Gastroesophageal sphincter (tissue), 4 donors: ENCODE results near the gene STRA8. TPM values are rescaled to one million over a fixed set of nuclear protein-coding genes. Genes with fewer than 3 reads are reported as not detected.

Experiments used
- ATAC-seq: fragments of 150-250 bp; one replicate; pipeline ENCODE4 v1.9.1; 2016; ENCODE audit warnings: mild to moderate bottlenecking, moderate library complexity
- H3K27ac ChIP-seq, 4 donors: fragments of 200-600 bp; sonication (generic) in 3 of 4; 1 replicate in 3 of 4; 2 replicates in 1 of 4; pipeline ENCODE4 v1.5.1; 2016 to 2019
- H3K27me3 ChIP-seq: fragments of 200-600 bp; sonication (generic); one replicate; pipeline ENCODE4 v1.5.1; 2019
- H3K36me3 ChIP-seq, 2 donors: fragments of 200-600 bp; sonication (generic); one replicate each; pipeline ENCODE4 v1.5.1; 2019; ENCODE audit warnings: control low read depth in 1 of 2
- H3K4me1 ChIP-seq, 3 donors: fragments of 200-600 bp; sonication (generic); 1 replicate in 2 of 3; 2 replicates in 1 of 3; pipeline ENCODE4 v1.5.1; 2016 to 2019; ENCODE audit warnings: control low read depth in 2 of 3
- H3K4me3 ChIP-seq, 2 donors: fragments of 200-600 bp; sonication (generic); one replicate each; pipeline ENCODE4 v1.5.1; 2019; ENCODE audit warnings: mild to moderate bottlenecking in 1 of 2, moderate library complexity in 1 of 2
- H3K9me3 ChIP-seq, 3 donors: fragments of 200-600 bp; sonication (generic); one replicate each; pipeline ENCODE4 v1.5.1; 2017 to 2019; ENCODE audit warnings: control low read depth in 2 of 3
- CTCF ChIP-seq, 4 experiments: fragments of 200-600 bp in 2 of 4; fragments of 450-650 bp in 2 of 4; sonication (generic) in 1 of 4; IDR thresholded peaks; one replicate each; pipeline ENCODE4 v1.5.1; 2017 to 2019; ENCODE audit warnings: antibody characterized with exemption in 4 of 4, mild to moderate bottlenecking in 2 of 4, moderate library complexity in 2 of 4
- EP300 ChIP-seq: sonication (generic); formaldehyde crosslinking; IDR thresholded peaks from one replicate; pipeline ENCODE4 v1.6.1; 2017; ENCODE audit warnings: antibody characterized with exemption, mild to moderate bottlenecking
- POLR2A ChIP-seq, 2 donors: fragments of 450-650 bp; IDR thresholded peaks; one replicate each; pipeline ENCODE4 v1.6.1; 2017; ENCODE audit warnings: antibody characterized with exemption in 2 of 2, mild to moderate bottlenecking in 2 of 2, moderate library complexity in 1 of 2
- POLR2AphosphoS5 ChIP-seq: sonication (generic); formaldehyde crosslinking; IDR thresholded peaks from one replicate; pipeline ENCODE4 v1.6.1; 2017; ENCODE audit warnings: antibody characterized with exemption
- WGBS, 2 donors: methylation state at CpG; one replicate each; pipeline ENCODE4 v1.1.5; 2018; ENCODE audit warnings: low coverage in 1 of 2; 5-methylcytosine and 5-hydroxymethylcytosine counted together
- total RNA-seq, 4 donors: library from RNA; depleted of rRNA; stranded (reverse); fragments of >200 nt; gene quantifications; one replicate each; pipeline ENCODE4 v1.1.0, GENCODE V29; 2016

STRA8 gene
- total RNA-seq, 4 donors from 2014 or later = not detected

GRCh38 chr7:135246191-135246825, 12.7 kb downstream of the STRA8 start:
- H3K27me3 ChIP-seq = no peaks in the 10 kb centered on the region
- H3K4me1 ChIP-seq = no peaks in the 10 kb centered on the region
- H3K36me3 ChIP-seq = no peaks in the 10 kb centered on the region
- no CpG with 5 or more reads among the region's 43 CpGs for WGBS, 2 donors
- TF ChIP-seq POLR2A (IDR thresholded peaks at IDR 0.05) (no peak), EP300 (no peak), POLR2AphosphoS5 (no peak), CTCF (IDR thresholded peaks at IDR 0.05) (no peak)
- H3K4me3 ChIP-seq = no peak overlapping the region
- no peak for ATAC-seq
- no peak overlapping the region for H3K27ac ChIP-seq
- H3K9me3 ChIP-seq = no peaks in the 10 kb centered on the region

GRCh38 chr7:135247746-135248471, 14.3 kb downstream of the STRA8 start:
- H3K4me3 ChIP-seq = no peak overlapping the region
- H3K36me3 ChIP-seq = no peaks in the 10 kb centered on the region
- no peaks in the 10 kb centered on the region for H3K4me1 ChIP-seq
- H3K27me3 ChIP-seq = no peaks in the 10 kb centered on the region
- 80 to 93% methylated on average over 2 to 13 of the region's 22 CpGs for WGBS, 2 donors
- no peaks in the 10 kb centered on the region for H3K9me3 ChIP-seq
- no peak overlapping the region for H3K27ac ChIP-seq
- no peak for ATAC-seq
- no peak for TF ChIP-seq POLR2A (IDR thresholded peaks at IDR 0.05)
- TF ChIP-seq EP300 = no peak
- TF ChIP-seq POLR2AphosphoS5 = no peak
- TF ChIP-seq CTCF (IDR thresholded peaks at IDR 0.05) = no peak

- H3K4me3 ChIP-seq = no peak overlapping the region
- H3K36me3 ChIP-seq = no peaks in the 10 kb centered on the region
- TF ChIP-seq POLR2AphosphoS5 = no peak
- no peak for TF ChIP-seq POLR2A (IDR thresholded peaks at IDR 0.05)
- no peak for TF ChIP-seq CTCF (IDR thresholded peaks at IDR 0.05)
- TF ChIP-seq EP300 = no peak
- no peak overlapping the region for H3K27ac ChIP-seq
- peaks cover under 1 to 6% (median 5%) of the 10 kb centered on the region in 3 donors for H3K4me1 ChIP-seq
- ATAC-seq = no peak
- H3K9me3 ChIP-seq = no peaks in the 10 kb centered on the region
- WGBS, 2 donors = no CpG with 5 or more reads among the region's 3 CpGs
- no peaks in the 10 kb centered on the region for H3K27me3 ChIP-seq
These were observed 14.9 kb downstream of the STRA8 start for GRCh38 chr7:135248546-135248945.

GRCh38 chr7:135251496-135252391, 18.1 kb downstream of the STRA8 start:
- Histone ChIP-seq H3K4me3 (no peak overlapping the region), H3K36me3 (no peaks in the 10 kb centered on the region), H3K27ac (no peak overlapping the region), H3K27me3 (no peaks in the 10 kb centered on the region), H3K9me3 (no peaks in the 10 kb centered on the region), H3K4me1 (peaks cover 3 to 31% (median 20%) of the 10 kb centered on the region in 3 donors)
- TF ChIP-seq EP300 (no peak), POLR2AphosphoS5 (no peak), CTCF (IDR thresholded peaks at IDR 0.05) (no peak), POLR2A (IDR thresholded peaks at IDR 0.05) (no peak)
- WGBS, 2 donors = 86 to 94% methylated on average over 2 to 3 of the region's 4 CpGs
- ATAC-seq = no peak
